Ectodermal cell (in vitro differentiated cells): ENCODE data around the gene ENTPD2.

Source experiments
- H3K27ac ChIP-seq: 2 replicates; pipeline ENCODE4 v1.7.0; 2013; ENCODE audit warnings: mild to moderate bottlenecking, low read depth, low read length; ENCODE audit not compliant: insufficient read depth, poor library complexity, severe bottlenecking
- H3K27me3 ChIP-seq: 2 replicates; pipeline ENCODE4 v1.7.0; 2013; ENCODE audit warnings: mild to moderate bottlenecking, low read length; ENCODE audit not compliant: insufficient read depth, control insufficient read depth, poor library complexity, severe bottlenecking
- H3K36me3 ChIP-seq: one replicate; pipeline ENCODE4 v1.7.0; 2013; ENCODE audit warnings: low read length; ENCODE audit not compliant: control insufficient read depth, insufficient read depth
- H3K4me1 ChIP-seq: one replicate; pipeline ENCODE4 v1.7.0; 2013; ENCODE audit warnings: low read length; ENCODE audit not compliant: control insufficient read depth, insufficient read depth
- H3K4me3 ChIP-seq: 2 replicates; pipeline ENCODE4 v1.7.0; 2013; ENCODE audit warnings: low read depth, low read length, control low read depth; ENCODE audit not compliant: insufficient read depth
- H3K9me3 ChIP-seq: 2 replicates; pipeline ENCODE4 v1.7.0; 2013; ENCODE audit warnings: mild to moderate bottlenecking, low read length, moderate library complexity; ENCODE audit not compliant: control insufficient read depth
- WGBS, 2 experiments: methylation state at CpG; one replicate each; pipeline ENCODE4 v1.1.7; 2013; ENCODE audit warnings: missing lambda C conversion rate in 2 of 2; 5-methylcytosine and 5-hydroxymethylcytosine counted together

The ENTPD2 gene

DNA sequence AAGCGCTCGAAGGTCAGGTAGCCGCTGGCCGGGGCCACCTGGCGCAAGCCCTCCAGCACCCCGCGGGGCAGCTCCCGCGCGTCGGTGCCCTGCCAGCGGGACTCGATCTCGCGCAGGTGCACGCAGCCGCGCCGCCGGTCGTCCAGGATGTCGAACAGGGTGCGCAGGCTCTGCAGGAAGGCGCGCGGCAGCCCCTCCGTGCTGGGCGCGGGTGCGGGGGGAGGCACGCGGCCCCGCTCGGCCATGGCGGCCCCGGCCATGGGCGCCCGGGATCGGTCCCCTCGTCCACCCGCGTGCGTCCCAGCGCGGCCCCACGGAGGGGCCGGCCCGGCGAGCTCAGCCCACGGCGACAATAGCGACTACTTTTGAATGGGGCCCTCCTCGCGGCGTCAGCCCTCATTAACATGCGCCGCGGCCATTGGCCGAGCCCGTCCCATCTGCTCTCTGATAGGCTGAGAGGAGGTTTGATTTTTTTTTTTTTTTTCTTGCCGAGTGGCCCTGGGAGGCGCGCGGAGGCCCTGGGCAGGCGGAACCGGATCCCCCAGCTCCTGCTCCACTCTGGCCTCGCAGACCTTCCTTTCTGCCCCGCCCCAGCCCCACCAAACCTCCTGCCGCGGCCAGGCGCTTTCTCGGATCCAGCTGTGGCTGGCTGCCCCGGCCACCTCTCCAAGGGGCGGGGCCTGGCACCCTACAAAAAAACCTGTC lies 16.5 kb upstream of the ENTPD2 start, which contains the start of gene SAPCD2:
SAPCD2 (minus strand) TSS at position 357 of the 705 bp plus-strand sequence; CDS start at position 260, 97 bp downstream.
- no peak within 1 kb of the TSS for H3K27ac ChIP-seq
- peaks cover 30% of the 10 kb centered on the region for H3K27me3 ChIP-seq
- H3K36me3 ChIP-seq, result no peaks in the 10 kb centered on the region
- H3K9me3 ChIP-seq, result no peaks in the 10 kb centered on the region
- peaks cover 16% of the 10 kb centered on the region for H3K4me1 ChIP-seq
- peak within 1 kb of the TSS; percentile 50 for H3K4me3 ChIP-seq
- 1% methylated on average over 74 of the region's 74 CpGs for WGBS, 2 experiments

DNA sequence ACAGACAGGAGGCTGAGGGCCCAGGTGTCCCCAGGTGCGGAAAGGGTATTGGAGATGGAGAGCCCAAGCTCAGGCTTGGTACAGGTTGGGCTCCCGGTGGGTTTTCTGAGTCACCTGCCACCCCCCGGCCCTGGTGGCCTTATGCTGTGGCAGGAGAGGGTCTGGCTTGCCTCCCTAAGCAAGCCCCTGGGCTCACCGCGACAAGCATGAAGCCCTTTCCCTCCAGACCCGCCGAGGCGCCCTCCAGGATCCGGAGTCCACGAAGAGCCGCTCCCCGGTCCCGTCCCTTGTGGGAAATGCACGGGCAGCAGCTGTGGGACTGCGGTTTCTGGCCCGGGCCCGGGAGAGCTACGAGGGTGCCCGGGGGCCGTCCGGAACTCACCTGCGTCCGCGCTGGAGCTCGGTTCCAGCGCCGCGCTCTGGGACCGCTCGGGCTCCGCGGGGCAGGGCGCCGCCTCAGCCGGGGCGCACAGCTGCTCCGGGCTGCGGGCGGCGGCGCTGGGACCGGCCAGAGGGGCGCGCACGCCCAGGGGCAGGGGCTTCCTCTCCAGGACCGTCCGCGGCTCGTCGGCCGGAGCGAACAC lies 15.7 kb upstream of the ENTPD2 start:
- Histone ChIP-seq H3K27me3 (peaks cover 25% of the 10 kb centered on the region), H3K27ac (no peak overlapping the region), H3K9me3 (no peaks in the 10 kb centered on the region), H3K4me1 (peaks cover 16% of the 10 kb centered on the region), H3K36me3 (no peaks in the 10 kb centered on the region), H3K4me3 (peak overlapping the region; percentile 50)
- WGBS, 2 experiments, result 5 to 6% methylated on average over 52 of the region's 52 CpGs

DNA sequence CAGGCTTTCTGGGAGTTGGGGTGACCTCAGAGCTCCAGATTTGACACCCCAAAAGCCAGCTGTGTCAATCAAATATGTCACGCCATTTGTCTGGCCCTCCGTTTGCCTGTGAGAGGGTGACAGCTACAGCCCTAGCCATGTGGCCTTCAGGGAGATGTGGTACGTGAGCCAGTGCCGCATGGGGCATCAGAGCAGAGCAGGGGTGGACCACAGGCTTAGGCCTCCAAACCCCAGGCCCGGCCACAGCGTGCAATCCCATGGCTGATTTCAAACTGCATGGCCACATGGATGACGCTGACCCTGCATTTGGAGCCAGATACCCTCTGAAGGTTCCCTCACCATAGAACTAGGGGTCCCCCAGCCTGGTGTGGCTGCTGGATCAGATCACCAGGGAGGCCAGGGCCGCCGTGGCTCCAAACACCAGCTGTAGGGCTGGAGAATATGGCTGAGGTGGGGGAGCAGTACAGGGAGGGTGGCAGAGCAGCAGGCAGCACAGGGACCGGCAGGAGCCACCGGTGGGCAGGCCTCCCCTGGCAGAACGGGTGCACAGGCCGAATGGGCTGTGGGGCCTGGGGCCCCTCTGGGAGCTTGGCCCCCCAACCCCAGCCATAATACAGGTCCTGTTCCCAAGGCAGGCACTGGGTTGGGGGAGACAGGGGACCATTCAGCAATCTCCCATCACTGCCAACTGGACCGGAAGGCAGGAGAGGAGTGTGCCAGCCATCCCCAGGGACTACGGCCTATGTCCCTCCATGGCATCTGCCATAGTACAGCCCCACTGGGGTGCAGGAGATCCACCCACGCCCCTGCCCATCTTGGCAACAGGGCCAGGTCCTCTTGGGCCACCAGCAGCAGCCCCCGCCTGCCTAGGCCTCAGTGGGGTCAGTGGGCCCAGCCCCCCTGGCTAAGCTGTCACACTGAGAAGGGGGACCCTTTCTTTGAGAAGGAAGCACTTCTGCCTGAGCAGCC lies 15.0 kb upstream of the ENTPD2 start:
- H3K9me3 ChIP-seq, result no peaks in the 10 kb centered on the region
- no peaks in the 10 kb centered on the region for H3K36me3 ChIP-seq
- peak overlapping the region; percentile 50 for H3K4me3 ChIP-seq
- peaks cover 22% of the 10 kb centered on the region for H3K27me3 ChIP-seq
- H3K27ac ChIP-seq, result no peak overlapping the region
- 93 to 95% methylated on average over 17 of the region's 17 CpGs for WGBS, 2 experiments
- H3K4me1 ChIP-seq, result peaks cover 16% of the 10 kb centered on the region

DNA sequence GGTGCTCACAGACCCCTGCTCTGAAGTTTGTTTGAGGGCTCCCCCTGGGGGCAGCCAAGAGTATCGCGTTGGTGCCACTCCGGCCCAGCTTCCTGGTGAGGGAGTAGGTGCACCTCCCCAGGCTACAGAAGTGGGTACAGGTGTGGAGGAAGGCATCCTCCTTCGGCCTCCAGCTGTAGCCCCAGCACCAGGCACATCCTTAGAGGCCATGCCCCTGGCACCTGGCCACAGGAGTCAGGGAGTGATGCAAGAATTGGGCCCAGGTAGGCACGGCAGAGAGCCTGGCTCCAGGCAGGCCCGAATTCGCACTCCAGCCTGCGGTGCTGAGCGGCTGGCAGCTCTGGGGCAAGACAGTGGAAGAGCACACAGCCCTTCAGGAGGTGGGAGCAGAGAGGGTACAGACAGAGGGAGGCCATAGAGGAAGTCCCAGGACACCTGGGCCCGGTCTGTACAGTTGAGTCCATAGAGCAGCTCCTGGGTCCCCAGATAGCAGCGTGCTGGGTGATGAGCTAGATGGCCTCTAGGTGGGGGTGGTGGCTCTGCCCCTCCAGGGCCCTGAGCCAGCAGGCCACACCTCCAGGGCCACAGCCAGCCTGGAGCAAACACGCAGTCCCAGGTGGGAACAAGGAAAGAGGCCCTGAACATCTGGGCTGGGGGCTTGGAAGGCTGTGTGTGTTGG lies 14.1 kb upstream of the ENTPD2 start:
- Histone ChIP-seq H3K4me3 (no peak overlapping the region), H3K27ac (no peak overlapping the region), H3K4me1 (peaks cover 16% of the 10 kb centered on the region), H3K9me3 (no peaks in the 10 kb centered on the region), H3K27me3 (peaks cover 18% of the 10 kb centered on the region), H3K36me3 (no peaks in the 10 kb centered on the region)
- 61 to 63% methylated on average over 12 of the region's 12 CpGs for WGBS, 2 experiments

DNA sequence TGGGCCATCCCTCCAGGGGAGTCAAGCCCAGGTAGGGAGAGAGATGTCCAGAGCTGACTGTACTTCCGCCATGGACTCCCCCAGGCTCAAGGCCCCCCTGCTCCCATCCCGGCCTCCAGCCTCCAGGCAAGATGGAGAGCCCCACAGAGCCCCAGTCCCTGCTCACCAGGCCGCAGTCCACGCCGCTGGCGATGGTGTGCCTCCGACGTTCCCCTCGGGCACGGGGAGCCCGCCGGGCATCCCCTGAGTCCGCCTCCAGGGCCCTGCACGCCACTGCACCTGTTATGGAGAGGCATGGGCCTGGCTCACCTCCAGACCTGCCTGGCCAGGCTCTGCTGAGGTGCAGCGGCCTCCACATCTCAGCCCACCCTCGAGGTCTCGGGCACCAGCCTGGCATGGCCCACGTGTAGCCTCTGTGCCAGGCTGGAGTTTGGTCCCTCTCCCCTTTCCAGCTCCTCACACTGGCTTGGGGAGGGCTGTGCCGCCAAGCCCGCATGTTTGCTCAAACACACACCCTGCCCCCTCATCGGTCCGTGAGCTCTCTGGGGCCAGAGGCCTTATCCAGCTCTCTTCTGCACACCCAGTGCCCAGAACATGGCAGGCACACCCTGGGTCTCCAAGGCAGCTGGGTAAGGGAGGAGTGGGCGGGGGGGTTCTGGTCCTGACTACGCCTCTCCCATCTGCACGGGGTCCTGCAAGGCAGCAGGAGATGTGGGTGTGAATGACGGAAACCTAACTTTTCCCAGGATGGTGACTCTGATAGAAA lies 12.4 kb upstream of the ENTPD2 start:
- 93 to 94% methylated on average over 26 of the region's 26 CpGs for whole genome bisulfite sequencing, 2 experiments
- H3K27me3 ChIP-seq, result peaks cover 18% of the 10 kb centered on the region
- H3K36me3 ChIP-seq, result no peaks in the 10 kb centered on the region
- H3K27ac ChIP-seq, result no peak overlapping the region
- H3K4me3 ChIP-seq, result no peak overlapping the region
- no peaks in the 10 kb centered on the region for H3K9me3 ChIP-seq
- H3K4me1 ChIP-seq, result peaks cover 16% of the 10 kb centered on the region

DNA sequence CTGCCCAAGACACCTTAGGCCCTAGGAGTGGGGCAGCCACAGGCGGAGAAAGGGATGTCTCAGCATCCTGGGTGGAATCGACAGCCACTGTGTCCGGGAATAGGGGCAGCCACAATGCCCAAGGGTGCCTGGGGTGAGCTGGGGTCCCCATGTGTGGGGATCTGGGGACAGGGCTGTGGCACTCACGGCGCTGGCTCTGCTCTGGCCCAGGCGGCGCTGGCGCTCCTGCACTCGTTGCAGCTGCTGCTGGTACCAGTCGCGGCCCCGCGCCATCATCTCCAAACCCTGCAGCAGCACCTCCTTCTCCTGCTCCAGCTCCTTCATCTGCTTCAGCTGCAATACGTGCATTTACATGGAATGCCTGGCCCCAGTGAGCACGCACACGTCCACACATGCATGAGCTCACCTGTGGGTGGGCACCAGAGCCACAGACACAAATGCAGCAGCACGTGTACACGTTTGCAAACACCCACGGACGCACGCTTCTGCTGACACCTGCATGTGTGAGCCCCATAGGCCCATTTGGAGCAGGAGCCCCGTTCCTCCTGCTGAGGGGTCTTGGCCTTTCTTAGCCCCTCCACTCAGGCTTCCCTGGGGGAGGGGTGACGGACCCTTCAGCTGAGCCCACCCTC lies 11.6 kb upstream of the ENTPD2 start:
- Histone ChIP-seq H3K4me1 (peaks cover 11% of the 10 kb centered on the region), H3K27me3 (peaks cover 18% of the 10 kb centered on the region), H3K36me3 (no peaks in the 10 kb centered on the region), H3K4me3 (no peak overlapping the region), H3K9me3 (no peaks in the 10 kb centered on the region), H3K27ac (no peak overlapping the region)
- 93 to 95% methylated on average over 23 of the region's 23 CpGs for WGBS, 2 experiments

DNA sequence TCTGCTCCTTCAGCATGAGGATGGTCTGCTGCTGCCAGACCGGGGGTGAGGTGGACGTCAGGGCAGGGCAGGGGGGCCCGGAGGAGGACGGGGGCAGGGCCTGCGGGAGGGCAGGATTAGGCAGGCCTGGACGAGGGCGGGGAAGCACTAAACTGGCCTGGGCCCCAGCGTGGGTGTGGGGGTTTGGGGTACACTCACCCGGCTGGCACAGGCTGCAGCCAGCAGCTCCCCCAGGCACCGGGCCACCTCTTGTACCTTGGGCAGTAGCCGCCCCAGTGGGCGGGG lies 11.0 kb upstream of the ENTPD2 start:
- H3K27me3 ChIP-seq, result peaks cover 13% of the 10 kb centered on the region
- H3K4me1 ChIP-seq, result peaks cover 11% of the 10 kb centered on the region
- no peaks in the 10 kb centered on the region for H3K9me3 ChIP-seq
- no peak overlapping the region for H3K4me3 ChIP-seq
- 88 to 91% methylated on average over 12 of the region's 12 CpGs for WGBS, 2 experiments
- H3K36me3 ChIP-seq, result no peaks in the 10 kb centered on the region
- no peak overlapping the region for H3K27ac ChIP-seq

DNA sequence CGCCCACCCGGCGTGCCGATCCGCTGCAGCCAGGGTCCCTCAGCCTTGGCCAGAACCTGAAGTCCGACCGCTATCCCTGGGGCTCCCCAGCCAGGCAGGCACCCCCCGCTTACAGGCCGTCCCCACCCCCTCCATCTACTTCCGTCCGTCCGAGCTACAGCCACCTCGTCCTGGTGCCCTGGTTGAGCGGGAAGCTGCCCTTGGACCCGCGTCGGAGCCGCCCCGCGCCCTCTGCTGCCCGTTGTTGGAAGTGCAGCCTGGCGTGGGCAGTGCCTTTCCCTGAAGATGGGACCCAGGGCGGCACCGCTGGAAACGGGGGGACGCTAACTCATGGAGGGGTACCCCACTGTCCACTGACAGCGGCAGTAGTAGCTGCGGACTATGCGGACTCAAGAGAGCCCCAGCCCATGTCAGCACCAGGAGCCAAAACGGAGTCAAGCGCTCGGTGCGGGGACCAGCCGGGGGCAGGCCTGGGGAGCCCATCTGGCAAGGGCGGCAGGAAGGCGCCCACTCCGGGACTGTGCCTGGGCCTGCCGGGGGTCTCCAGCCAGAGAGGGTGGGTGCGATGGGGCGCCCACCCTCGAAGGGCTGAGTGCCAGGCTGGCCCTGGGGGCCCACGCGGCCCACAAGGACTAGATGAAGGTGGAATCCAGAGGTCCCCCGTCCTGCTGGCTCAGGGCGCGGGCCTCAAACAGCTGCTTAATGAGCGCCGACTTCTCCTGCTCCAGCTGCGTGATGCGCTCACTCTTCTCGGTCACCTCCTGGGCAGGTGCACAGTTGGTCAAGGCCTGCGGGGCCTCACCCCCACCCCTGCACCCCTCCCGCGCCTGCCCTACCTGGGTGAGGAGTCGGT lies 10.4 kb upstream of the ENTPD2 start:
- Histone ChIP-seq H3K27me3 (peaks cover 7% of the 10 kb centered on the region), H3K27ac (no peak overlapping the region), H3K4me3 (no peak overlapping the region), H3K36me3 (no peaks in the 10 kb centered on the region), H3K9me3 (no peaks in the 10 kb centered on the region), H3K4me1 (peaks cover 7% of the 10 kb centered on the region)
- WGBS, 2 experiments, result 61 to 62% methylated on average over 55 of the region's 55 CpGs
